Uterus (tissue), 4 donors: ENCODE data around the gene ASIC1. TPM values are rescaled to one million over a fixed set of nuclear protein-coding genes. Genes with fewer than 3 reads are reported as not detected.

Source experiments
- DNase-seq, 2 donors: peaks; one replicate each; pipeline ENCODE4 v3.0.0-alpha.2; 2019 to 2020
- H3K27ac ChIP-seq, 2 donors: fragments of 200-600 bp; sonication (generic); 1 replicate in 1 of 2; 2 replicates in 1 of 2; pipeline ENCODE4 v1.5.1; 2016 to 2018
- H3K27me3 ChIP-seq, 2 donors: fragments of 200-600 bp; sonication (generic); one replicate each; pipeline ENCODE4 v1.5.1; 2018 to 2019; ENCODE audit warnings: control low read depth in 1 of 2
- H3K36me3 ChIP-seq, 2 donors: fragments of 200-600 bp; sonication (generic); one replicate each; pipeline ENCODE4 v1.5.1; 2019; ENCODE audit warnings: control low read depth in 1 of 2
- H3K4me1 ChIP-seq, 2 donors: fragments of 200-600 bp; sonication (generic); one replicate each; pipeline ENCODE4 v1.5.1; 2018 to 2019; ENCODE audit warnings: control low read depth in 1 of 2
- H3K4me3 ChIP-seq, 2 donors: fragments of 200-600 bp; sonication (generic); 1 replicate in 1 of 2; 2 replicates in 1 of 2; pipeline ENCODE4 v1.5.1; 2018 to 2019; ENCODE audit warnings: mild to moderate bottlenecking in 1 of 2
- H3K9me3 ChIP-seq, 2 donors: fragments of 200-600 bp; sonication (generic); one replicate each; pipeline ENCODE4 v1.5.1; 2019; ENCODE audit warnings: control low read depth in 1 of 2
- POLR2A ChIP-seq, 2 donors: fragments of 450-650 bp; IDR thresholded peaks; one replicate each; pipeline ENCODE4 v1.6.1; 2016; ENCODE audit warnings: antibody characterized with exemption in 2 of 2, mild to moderate bottlenecking in 1 of 2, moderate library complexity in 1 of 2
- intact Hi-C: fragments of 100-400 bp; cut with DNase I; formaldehyde crosslinking; loops from one replicate; pipeline ENCODE4 v1.15.1; 2023; ENCODE audit warnings: low total_unique reads
- total RNA-seq, 4 donors: library from RNA; depleted of rRNA in 3 of 4; stranded (reverse); fragments of >200 nt in 3 of 4; gene quantifications; one replicate each; pipeline versions ENCODE4 v1.1.0 to v1.2.4, GENCODE V29; 2014 to 2023
- TF ChIP-seq, protein P1 (sequence below), 4 experiments: fragments of 200-600 bp in 2 of 4; fragments of 450-650 bp in 2 of 4; sonication (generic) in 2 of 4; IDR thresholded peaks; one replicate each; pipeline ENCODE4 v1.5.1; 2016 to 2019; ENCODE audit warnings: antibody characterized with exemption in 4 of 4, mild to moderate bottlenecking in 2 of 4, moderate library complexity in 1 of 4
- donor health status: DM: yes; HTN: yes; CAD: no.

Gene ASIC1
- total RNA-seq, 4 donors from 2014 or later, result 3.5 to 5.6 TPM; not detected in 2

DNA sequence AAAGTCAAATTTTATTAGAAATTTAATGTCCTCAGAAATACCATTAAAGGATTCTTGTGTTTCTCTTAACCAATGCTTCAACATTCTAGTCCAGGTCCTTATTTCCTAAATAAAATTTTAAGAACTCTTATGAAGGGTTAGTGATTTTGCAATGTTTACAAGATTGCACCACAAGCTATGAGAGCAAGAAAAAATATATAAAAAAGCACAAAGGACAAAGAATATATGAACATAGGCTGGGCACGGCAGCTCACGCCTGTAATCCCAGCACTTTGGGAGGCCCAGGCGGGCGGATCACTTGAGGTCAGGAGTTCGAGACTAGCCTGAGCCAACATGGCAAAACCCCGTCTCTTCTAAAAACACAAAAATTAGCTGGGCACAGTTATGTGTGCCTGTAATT, 39.8 kb upstream of the ASIC1 start:
- Histone ChIP-seq H3K9me3 (no peaks in the 10 kb centered on the region), H3K27me3 (no peaks in the 10 kb centered on the region), H3K4me1 (no peaks in the 10 kb centered on the region), H3K36me3 (no peaks in the 10 kb centered on the region), H3K4me3 (no peak overlapping the region), H3K27ac (peak overlapping the region in 1 of 2 donors; percentile 3)
- intact Hi-C loops, result no loop called here
- no peak for DNase-seq
- no peak for TF ChIP-seq POLR2A (IDR thresholded peaks at IDR 0.05)
- TF ChIP-seq, protein P1, sequence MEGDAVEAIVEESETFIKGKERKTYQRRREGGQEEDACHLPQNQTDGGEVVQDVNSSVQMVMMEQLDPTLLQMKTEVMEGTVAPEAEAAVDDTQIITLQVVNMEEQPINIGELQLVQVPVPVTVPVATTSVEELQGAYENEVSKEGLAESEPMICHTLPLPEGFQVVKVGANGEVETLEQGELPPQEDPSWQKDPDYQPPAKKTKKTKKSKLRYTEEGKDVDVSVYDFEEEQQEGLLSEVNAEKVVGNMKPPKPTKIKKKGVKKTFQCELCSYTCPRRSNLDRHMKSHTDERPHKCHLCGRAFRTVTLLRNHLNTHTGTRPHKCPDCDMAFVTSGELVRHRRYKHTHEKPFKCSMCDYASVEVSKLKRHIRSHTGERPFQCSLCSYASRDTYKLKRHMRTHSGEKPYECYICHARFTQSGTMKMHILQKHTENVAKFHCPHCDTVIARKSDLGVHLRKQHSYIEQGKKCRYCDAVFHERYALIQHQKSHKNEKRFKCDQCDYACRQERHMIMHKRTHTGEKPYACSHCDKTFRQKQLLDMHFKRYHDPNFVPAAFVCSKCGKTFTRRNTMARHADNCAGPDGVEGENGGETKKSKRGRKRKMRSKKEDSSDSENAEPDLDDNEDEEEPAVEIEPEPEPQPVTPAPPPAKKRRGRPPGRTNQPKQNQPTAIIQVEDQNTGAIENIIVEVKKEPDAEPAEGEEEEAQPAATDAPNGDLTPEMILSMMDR (IDR thresholded peaks at IDR 0.05), result no peak

DNA sequence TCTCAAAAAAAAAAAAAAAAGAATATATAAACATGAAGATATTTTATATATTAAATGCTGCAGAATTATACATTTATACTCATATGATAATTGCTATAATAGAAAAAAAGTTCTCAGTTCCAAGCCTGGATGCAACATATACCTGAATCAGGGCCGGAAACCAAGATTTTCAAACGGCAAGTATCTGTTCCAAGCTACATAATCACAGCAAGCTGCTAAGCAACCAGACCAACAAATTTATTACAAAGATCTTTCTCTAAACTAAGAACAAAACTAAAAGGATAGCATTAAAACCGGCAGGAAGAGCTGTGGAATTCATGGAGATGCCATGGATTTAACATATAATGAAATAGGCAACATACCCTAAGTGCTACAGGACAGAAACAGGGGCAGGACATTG, 39.2 kb upstream of the ASIC1 start:
- Histone ChIP-seq H3K36me3 (no peaks in the 10 kb centered on the region), H3K4me3 (no peak overlapping the region), H3K4me1 (no peaks in the 10 kb centered on the region), H3K9me3 (no peaks in the 10 kb centered on the region), H3K27ac (no peak overlapping the region), H3K27me3 (no peaks in the 10 kb centered on the region)
- intact Hi-C loops, result no loop called here
- TF ChIP-seq, protein P1 (IDR thresholded peaks at IDR 0.05), result no peak
- TF ChIP-seq POLR2A (IDR thresholded peaks at IDR 0.05), result no peak
- DNase-seq, result no peak

DNA sequence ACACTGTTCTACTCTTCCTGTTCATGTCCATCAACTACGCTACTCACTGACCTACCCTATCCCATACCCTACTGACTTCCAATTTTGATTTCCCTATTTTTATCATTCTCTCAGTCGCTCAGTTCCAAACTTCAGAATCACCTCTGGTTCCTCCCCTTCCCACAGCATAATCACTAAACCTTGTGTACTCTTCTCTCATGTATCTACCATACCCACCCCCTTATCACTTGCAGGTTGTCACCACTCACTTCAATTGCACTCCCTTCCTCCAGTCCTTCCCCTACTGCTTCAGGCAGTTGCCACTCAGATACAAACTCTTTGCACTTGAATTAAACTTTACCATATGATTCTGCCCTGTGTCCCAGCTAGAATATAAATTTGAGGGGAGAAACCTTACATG, 38.4 kb upstream of the ASIC1 start:
- intact Hi-C loops, result no loop called here
- no peak overlapping the region for H3K4me3 ChIP-seq
- no peak for DNase-seq
- H3K36me3 ChIP-seq, result no peaks in the 10 kb centered on the region
- no peak for TF ChIP-seq POLR2A (IDR thresholded peaks at IDR 0.05)
- TF ChIP-seq, protein P1 (IDR thresholded peaks at IDR 0.05), result no peak
- H3K27me3 ChIP-seq, result no peaks in the 10 kb centered on the region
- no peak overlapping the region for H3K27ac ChIP-seq
- H3K9me3 ChIP-seq, result no peaks in the 10 kb centered on the region
- no peaks in the 10 kb centered on the region for H3K4me1 ChIP-seq

DNA sequence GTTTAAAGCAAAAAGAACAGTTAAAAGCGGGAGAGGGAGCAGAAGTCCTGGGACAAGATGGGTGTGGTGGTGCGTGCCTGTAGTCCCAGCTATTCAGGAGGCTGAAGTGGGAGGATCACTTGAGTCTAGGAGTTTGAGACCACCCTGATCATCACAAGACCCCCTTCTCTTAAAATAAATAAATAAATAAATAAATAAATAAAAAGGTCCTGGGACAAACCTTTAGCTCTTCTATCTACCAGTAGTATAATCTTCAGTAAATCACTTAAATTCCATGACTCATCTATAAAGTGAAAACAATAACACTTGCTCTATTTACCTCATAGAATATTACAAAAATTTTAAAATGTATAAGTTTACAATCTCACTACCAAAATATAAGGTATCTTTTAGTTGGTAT, 37.9 kb upstream of the ASIC1 start:
- DNase-seq, result no peak
- no peaks in the 10 kb centered on the region for H3K27me3 ChIP-seq
- H3K4me3 ChIP-seq, result no peak overlapping the region
- intact Hi-C loops, result no loop called here
- H3K27ac ChIP-seq, result no peak overlapping the region
- no peak for TF ChIP-seq POLR2A (IDR thresholded peaks at IDR 0.05)
- TF ChIP-seq, protein P1 (IDR thresholded peaks at IDR 0.05), result no peak
- H3K36me3 ChIP-seq, result no peaks in the 10 kb centered on the region
- H3K9me3 ChIP-seq, result no peaks in the 10 kb centered on the region
- no peaks in the 10 kb centered on the region for H3K4me1 ChIP-seq

DNA sequence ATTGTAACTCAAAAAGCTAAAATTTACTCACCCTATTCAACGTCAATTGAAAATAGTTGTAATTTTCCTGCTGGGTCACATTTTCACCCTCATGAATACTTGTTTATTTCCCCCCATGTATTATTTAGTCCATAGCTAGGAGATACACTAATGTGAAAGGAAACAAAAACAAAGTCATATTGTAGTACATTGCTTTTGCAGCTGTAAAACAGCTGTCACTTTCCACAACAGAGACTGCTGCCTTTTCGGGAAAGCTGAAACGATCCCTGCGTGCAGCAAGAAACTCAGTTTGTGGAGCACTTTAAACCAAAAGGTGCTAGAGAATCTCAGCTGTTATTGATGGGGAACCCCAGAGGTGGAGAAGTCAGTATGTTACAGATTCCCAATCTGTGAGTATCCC, 36.4 kb upstream of the ASIC1 start:
- intact Hi-C loops, result no loop called here

More for the DNA sequence above, 36.4 kb upstream of the ASIC1 start:
- no peaks in the 10 kb centered on the region for H3K4me1 ChIP-seq
- TF ChIP-seq, protein P1 (IDR thresholded peaks at IDR 0.05), result no peak
- TF ChIP-seq POLR2A (IDR thresholded peaks at IDR 0.05), result no peak
- no peak overlapping the region for H3K4me3 ChIP-seq
- no peak overlapping the region for H3K27ac ChIP-seq
- DNase-seq, result no peak
- H3K36me3 ChIP-seq, result no peaks in the 10 kb centered on the region
- H3K9me3 ChIP-seq, result no peaks in the 10 kb centered on the region
- H3K27me3 ChIP-seq, result no peaks in the 10 kb centered on the region
